Stimulated activated CD8-positive, alpha-beta memory T cell treated with anti-CD3 and anti-CD28 coated beads, Interleukin-4, amount 100 ng/mL, for 24 hours (primary cell): ENCODE measurements around the gene THBS4.

Source experiments
- DNase-seq: peaks from one replicate; pipeline ENCODE4 v3.0.0-alpha.2; 2020; ENCODE audit warnings: low read depth

The THBS4 gene

GRCh38 chr5:80048084-80048780, 13.1 kb downstream of the THBS4 start:
- DNase-seq: no peak

- no peak for DNase-seq
Observed at GRCh38 chr5:80052464-80052863, 17.3 kb downstream of the THBS4 start.

- DNase-seq: no peak
Observed at GRCh38 chr5:80054682-80055081, 19.5 kb downstream of the THBS4 start.

GRCh38 chr5:80055491-80056170, 20.5 kb downstream of the THBS4 start:
- no peak for DNase-seq

- no peak for DNase-seq
Observed at GRCh38 chr5:80057099-80057498, 22.0 kb downstream of the THBS4 start.

GRCh38 chr5:80057921-80058320, 22.8 kb downstream of the THBS4 start:
- DNase-seq: no peak

- no peak for DNase-seq
Observed at GRCh38 chr5:80059354-80059980, 24.3 kb downstream of the THBS4 start.

- DNase-seq: no peak
Observed at GRCh38 chr5:80060966-80061365, 25.8 kb downstream of the THBS4 start.

GRCh38 chr5:80061547-80061946, 26.4 kb downstream of the THBS4 start:
- DNase-seq: no peak

GRCh38 chr5:80064124-80064523, 29.0 kb downstream of the THBS4 start:
- DNase-seq: no peak

- no peak for DNase-seq
Observed at GRCh38 chr5:80067016-80067415, 31.9 kb downstream of the THBS4 start.

- no peak for DNase-seq
Observed at GRCh38 chr5:80067531-80068245, 32.5 kb downstream of the THBS4 start.

GRCh38 chr5:80068246-80068636, 33.1 kb downstream of the THBS4 start:
- DNase-seq: no peak

- DNase-seq: no peak
Observed at GRCh38 chr5:80068775-80069174, 33.6 kb downstream of the THBS4 start.

GRCh38 chr5:80069251-80069800, 34.2 kb downstream of the THBS4 start:
- DNase-seq: no peak

- DNase-seq: no peak
Observed at GRCh38 chr5:80069918-80070318, 34.8 kb downstream of the THBS4 start.

GRCh38 chr5:80070338-80071056, 35.3 kb downstream of the THBS4 start:
- no peak for DNase-seq

GRCh38 chr5:80071510-80072021, 36.4 kb downstream of the THBS4 start:
- DNase-seq: no peak

- DNase-seq: no peak
Observed at GRCh38 chr5:80072103-80073073, 37.2 kb downstream of the THBS4 start.
